ENCODE results near the gene SPO11. TPM values are rescaled to one million over a fixed set of nuclear protein-coding genes. Genes with fewer than 3 reads are reported as not detected.

SPO11 gene
- total RNA-seq, 1 donor from 2014 or later: not detected

GRCh38 chr20:57327820-57328219 lies 1.8 kb upstream of the SPO11 start:
- H3K27me3 Mint-ChIP-seq (ENCODE audit: low read depth): peaks cover 31% of the 10 kb centered on the region
- H3K27ac Mint-ChIP-seq (ENCODE audit: unreplicated experiment): no peak overlapping the region
- DNase-seq (ENCODE audit: low read depth, low spot score): no peak
- H3K4me3 Mint-ChIP-seq: no peak overlapping the region
- no peak for TF ChIP-seq CTCF (conservative IDR thresholded peaks at IDR 0.05)
- H3K4me1 Mint-ChIP-seq: peaks cover 3% of the 10 kb centered on the region
- no peaks in the 10 kb centered on the region for H3K36me3 Mint-ChIP-seq (ENCODE audit: low read depth)
- no peaks in the 10 kb centered on the region for H3K9me3 Mint-ChIP-seq

DNA sequence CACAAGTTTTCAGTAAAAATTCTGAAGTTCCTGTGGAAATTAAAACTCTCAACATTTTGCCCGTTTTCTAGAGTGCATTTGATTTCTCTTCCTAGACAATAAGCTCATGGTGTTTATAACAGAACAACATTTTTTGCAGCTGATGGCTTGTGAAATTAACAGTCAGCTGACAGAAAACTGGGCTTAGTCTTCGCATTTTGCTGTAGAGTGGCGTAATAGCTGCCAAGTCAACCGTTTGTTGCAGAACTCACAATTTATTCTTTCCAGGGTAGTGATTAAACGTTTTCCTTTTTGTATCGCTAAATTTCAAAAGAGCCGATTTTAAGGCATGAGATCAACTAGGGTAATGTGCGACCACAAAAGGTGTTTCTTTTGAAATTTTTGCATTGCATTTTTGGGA lies 1.4 kb downstream of the SPO11 start:
- H3K27me3 Mint-ChIP-seq (ENCODE audit: low read depth): peaks cover 29% of the 10 kb centered on the region
- no peak for TF ChIP-seq CTCF (conservative IDR thresholded peaks at IDR 0.05)
- H3K36me3 Mint-ChIP-seq (ENCODE audit: low read depth): no peaks in the 10 kb centered on the region
- no peak overlapping the region for H3K4me3 Mint-ChIP-seq
- no peaks in the 10 kb centered on the region for H3K4me1 Mint-ChIP-seq
- DNase-seq (ENCODE audit: low read depth, low spot score): no peak
- no peaks in the 10 kb centered on the region for H3K9me3 Mint-ChIP-seq
- no peak overlapping the region for H3K27ac Mint-ChIP-seq (ENCODE audit: unreplicated experiment)

DNA sequence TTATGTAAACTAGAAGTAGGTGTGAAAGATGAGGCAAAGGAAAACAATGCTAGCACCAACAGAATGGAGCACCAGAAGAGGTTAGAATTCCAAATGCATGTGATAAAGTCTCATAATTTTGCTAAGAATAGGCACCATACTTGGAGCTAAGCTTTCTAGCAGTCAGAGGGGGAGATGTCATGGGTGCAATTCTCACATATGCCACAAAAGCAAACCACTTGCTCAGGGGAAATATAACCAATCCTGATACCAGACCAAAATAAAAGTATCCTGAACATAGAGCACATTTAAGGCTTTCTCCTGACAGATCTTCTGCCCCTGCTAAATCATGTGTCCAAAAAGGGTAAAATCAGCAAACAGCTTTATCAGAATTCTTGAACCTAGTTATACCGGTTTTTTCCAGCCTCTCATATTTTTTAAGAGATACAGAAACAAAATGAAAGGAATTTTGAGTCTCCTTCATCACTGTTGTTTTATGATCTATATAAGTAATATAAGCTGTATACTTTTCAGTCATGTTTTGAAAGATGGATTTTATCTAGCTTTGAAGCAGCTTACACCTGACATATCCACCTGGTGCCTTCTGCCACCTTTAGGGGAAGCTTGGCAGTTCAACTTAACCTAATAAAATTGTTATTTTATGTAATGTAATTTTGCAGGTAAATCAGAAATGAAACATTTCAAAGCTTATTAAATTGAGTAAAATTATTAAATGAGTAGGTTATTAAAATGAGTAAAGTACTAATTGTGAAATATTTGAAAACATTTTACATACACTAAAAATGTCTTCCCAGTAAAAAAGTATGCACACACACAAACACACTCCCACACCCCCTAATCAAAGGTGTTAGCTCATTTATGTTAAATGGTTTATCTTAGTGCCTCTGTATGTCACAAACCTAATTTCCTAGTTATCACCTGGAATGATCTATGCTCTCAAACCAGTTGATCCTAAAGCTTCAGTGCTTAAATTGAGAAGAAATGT lies 2.8 kb downstream of the SPO11 start:
- Mint-ChIP-seq H3K9me3 (no peaks in the 10 kb centered on the region), H3K27me3 (ENCODE audit: low read depth) (peaks cover 26% of the 10 kb centered on the region), H3K4me3 (no peak overlapping the region), H3K36me3 (ENCODE audit: low read depth) (no peaks in the 10 kb centered on the region), H3K4me1 (no peaks in the 10 kb centered on the region), H3K27ac (ENCODE audit: unreplicated experiment) (no peak overlapping the region)
- DNase-seq (ENCODE audit: low read depth, low spot score): no peak
- peak; percentile 69 for TF ChIP-seq CTCF (conservative IDR thresholded peaks at IDR 0.05)

DNA sequence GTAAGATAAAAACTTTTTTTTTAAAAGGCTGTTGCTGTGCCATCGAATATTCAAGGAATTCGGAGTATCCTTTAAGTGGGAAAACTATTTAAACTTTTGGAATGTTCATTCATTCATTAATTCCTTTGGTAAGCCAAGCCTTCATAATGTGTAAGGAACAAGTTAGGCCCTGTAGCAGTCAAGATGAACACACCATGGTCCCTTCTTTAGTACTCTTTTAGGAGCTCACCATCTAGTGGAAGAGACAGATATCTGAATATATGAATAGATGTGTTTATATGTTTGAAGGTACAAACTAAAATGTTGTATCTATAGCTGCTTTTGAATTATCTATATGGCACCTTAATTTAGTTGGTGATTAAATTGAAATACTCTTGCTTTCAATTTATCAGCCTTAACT lies 5.8 kb downstream of the SPO11 start:
- DNase-seq (ENCODE audit: low read depth, low spot score): no peak
- Mint-ChIP-seq H3K27ac (ENCODE audit: unreplicated experiment) (no peak overlapping the region), H3K9me3 (no peaks in the 10 kb centered on the region), H3K4me3 (no peak overlapping the region), H3K27me3 (ENCODE audit: low read depth) (peaks cover 18% of the 10 kb centered on the region), H3K4me1 (no peaks in the 10 kb centered on the region), H3K36me3 (ENCODE audit: low read depth) (no peaks in the 10 kb centered on the region)
- peak; percentile 55 for TF ChIP-seq CTCF (conservative IDR thresholded peaks at IDR 0.05)

GRCh38 chr20:57341663-57342062 lies 12.1 kb downstream of the SPO11 start:
- H3K9me3 Mint-ChIP-seq: no peaks in the 10 kb centered on the region
- no peak overlapping the region for H3K27ac Mint-ChIP-seq (ENCODE audit: unreplicated experiment)
- no peak for TF ChIP-seq CTCF (conservative IDR thresholded peaks at IDR 0.05)
- no peak overlapping the region for H3K4me3 Mint-ChIP-seq
- no peak for DNase-seq (ENCODE audit: low read depth, low spot score)
- no peaks in the 10 kb centered on the region for H3K36me3 Mint-ChIP-seq (ENCODE audit: low read depth)
- no peaks in the 10 kb centered on the region for H3K4me1 Mint-ChIP-seq
- H3K27me3 Mint-ChIP-seq (ENCODE audit: low read depth): peaks cover 4% of the 10 kb centered on the region
